IMR-90 (cell line): ENCODE measurements around the gene APOBEC3F. TPM values are rescaled to one million over a fixed set of nuclear protein-coding genes. Genes with fewer than 3 reads are reported as not detected.
"Not testable (repeated sequence)": the region's sequence is repeated elsewhere in the genome, so short reads cannot be mapped to it uniquely, and the experiment has no call there.

Experiments
- ATAC-seq: fragments of 200-7000 bp; cut with Tn5 transposase; 2 replicates; pipeline ENCODE4 v1.9.1; 2020; ENCODE audit warnings: low read depth, mild to moderate bottlenecking, moderate library complexity
- BruUV-seq: library from RNA; stranded (reverse); fragments of 400-500 nt; replicated peaks from 2 replicates; lab custom pipeline; 2021; lab: Mats Ljungman, UMichigan
- CTCF ChIA-PET: fragments of 300-600 bp; formaldehyde crosslinking; extraction: SDS; loops from one replicate; lab custom pipeline; 2021; ENCODE audit warnings: antibody characterized with exemption; lab: Yijun Ruan, JAX
- POLR2A ChIA-PET: fragments of 300-600 bp; sonication (Branson Sonifier 250); formaldehyde crosslinking; loops from one replicate; lab custom pipeline; 2022; ENCODE audit warnings: antibody characterized with exemption; ENCODE audit not compliant: unreplicated experiment; lab: Charles Lee
- DNase-seq: peaks from one replicate; pipeline ENCODE4 v3.0.0; 2013
- H2AFZ ChIP-seq: replicated peaks from 2 replicates; pipeline ENCODE3; 2013; ENCODE audit warnings: low read length, mild to moderate bottlenecking; ENCODE audit not compliant: poor library complexity
- H2AK5ac ChIP-seq: 2 replicates; pipeline ENCODE4 v1.6.1; 2013; ENCODE audit warnings: low read depth, low read length, inconsistent platforms
- H2AK9ac ChIP-seq: replicated peaks from 2 replicates; pipeline ENCODE3; 2013; ENCODE audit warnings: mild to moderate bottlenecking, low read depth, low read length, moderate library complexity; ENCODE audit not compliant: poor library complexity
- H2BK120ac ChIP-seq: 2 replicates; pipeline ENCODE4 v1.6.1; 2013; ENCODE audit warnings: low read depth, low read length, inconsistent platforms
- H2BK15ac ChIP-seq: 3 replicates; pipeline ENCODE4 v1.6.1; 2013; ENCODE audit warnings: low read depth, low read length, inconsistent platforms
- H2BK20ac ChIP-seq: 2 replicates; pipeline ENCODE4 v1.6.1; 2013; ENCODE audit warnings: low read depth, mild to moderate bottlenecking, inconsistent platforms, low read length, moderate library complexity
- H2BK5ac ChIP-seq: 2 replicates; pipeline ENCODE4 v1.6.1; 2013; ENCODE audit warnings: mild to moderate bottlenecking, low read depth, low read length, inconsistent platforms; ENCODE audit not compliant: poor library complexity, severe bottlenecking
- H3K14ac ChIP-seq: replicated peaks from 2 replicates; pipeline ENCODE4 v1.6.1; 2013; ENCODE audit warnings: low read depth, low read length, inconsistent platforms
- H3K18ac ChIP-seq: 2 replicates; pipeline ENCODE4 v1.6.1; 2013; ENCODE audit warnings: low read depth, low read length, control low read depth
- H3K23ac ChIP-seq: 2 replicates; pipeline ENCODE4 v1.6.1; 2013; ENCODE audit warnings: low read depth, low read length, inconsistent platforms
- H3K27ac ChIP-seq: 2 replicates; pipeline ENCODE4 v1.5.1; 2013; ENCODE audit warnings: mild to moderate bottlenecking, control low read depth, low read length; ENCODE audit not compliant: insufficient read depth
- H3K27me3 ChIP-seq: 2 replicates; pipeline ENCODE4 v1.6.1; 2013; ENCODE audit warnings: low read length; ENCODE audit not compliant: control insufficient read depth, insufficient read depth
- H3K36me3 ChIP-seq: 2 replicates; pipeline ENCODE4 v1.6.1; 2013; ENCODE audit warnings: low read length, mixed read lengths; ENCODE audit not compliant: control insufficient read depth, insufficient read depth
- H3K4ac ChIP-seq: 2 replicates; pipeline ENCODE4 v1.6.1; 2013; ENCODE audit warnings: low read depth, low read length, inconsistent platforms
- H3K4me1 ChIP-seq: 2 replicates; pipeline ENCODE4 v1.6.1; 2013; ENCODE audit warnings: low read length, mixed read lengths; ENCODE audit not compliant: control insufficient read depth, insufficient read depth
- H3K4me2 ChIP-seq: 2 replicates; pipeline ENCODE4 v1.6.1; 2013; ENCODE audit warnings: low read depth, mild to moderate bottlenecking, control low read depth, low read length, moderate library complexity
- H3K4me3 ChIP-seq: 2 replicates; pipeline ENCODE4 v1.5.1; 2013; ENCODE audit warnings: low read depth, mild to moderate bottlenecking, control low read depth, low read length, moderate library complexity; ENCODE audit not compliant: insufficient read depth
- H3K56ac ChIP-seq: 2 replicates; pipeline ENCODE4 v1.6.1; 2013; ENCODE audit warnings: low read length, inconsistent platforms; ENCODE audit not compliant: insufficient read depth; ENCODE audit errors: extremely low read depth
- H3K79me1 ChIP-seq, 2 experiments: 2 replicates each; pipeline ENCODE4 v1.6.1; 2013; ENCODE audit warnings: low read length in 2 of 2, inconsistent platforms in 1 of 2, low read depth in 1 of 2
- H3K9ac ChIP-seq: 2 replicates; pipeline ENCODE4 v1.6.1; 2013; ENCODE audit warnings: low read depth, low read length, control low read depth
- H3K9me1 ChIP-seq: 2 replicates; pipeline ENCODE4 v1.6.1; 2013; ENCODE audit warnings: low read length, inconsistent platforms; ENCODE audit not compliant: insufficient read depth
- H3K9me3 ChIP-seq: 2 replicates; pipeline ENCODE4 v1.6.1; 2013; ENCODE audit warnings: low read length; ENCODE audit not compliant: control insufficient read depth, insufficient read depth
- H4K20me1 ChIP-seq: 2 replicates; pipeline ENCODE4 v1.6.1; 2013; ENCODE audit warnings: low read length, inconsistent platforms; ENCODE audit not compliant: insufficient read depth
- H4K5ac ChIP-seq: 2 replicates; pipeline ENCODE4 v1.6.1; 2013; ENCODE audit warnings: mild to moderate bottlenecking, low read depth, low read length, control low read depth
- H4K8ac ChIP-seq, 2 experiments: 2 replicates each; pipeline ENCODE4 v1.6.1; 2013; ENCODE audit warnings: low read depth in 2 of 2, low read length in 2 of 2, control low read depth in 1 of 2, inconsistent platforms in 1 of 2
- H4K91ac ChIP-seq: 2 replicates; pipeline ENCODE4 v1.6.1; 2013; ENCODE audit warnings: low read depth, low read length, inconsistent platforms; ENCODE audit not compliant: insufficient read depth
- WGBS, 2 experiments: methylation state at CpG; one replicate each; pipeline versions ENCODE4 v1.1.5 to v1.1.7; 2013; ENCODE audit warnings: missing lambda C conversion rate in 2 of 2; ENCODE audit not compliant: insufficient read length in 1 of 2; ENCODE audit errors: extremely low coverage in 2 of 2; 5-methylcytosine and 5-hydroxymethylcytosine counted together
- dilution Hi-C: fragments of 300-500 bp; cut with HindIII; formaldehyde crosslinking; loops from one replicate; pipeline ENCODE4 v1.14.3; 2018; ENCODE audit warnings: low sequenced_read_pairs; ENCODE audit not compliant: unreplicated experiment
- in situ Hi-C: fragments of 300-500 bp; cut with MboI; formaldehyde crosslinking; loops from 3 replicates; pipeline ENCODE4 v1.14.3; 2019; ENCODE audit warnings: low sequenced_read_pairs, inconsistent platforms, mixed read lengths
- intact Hi-C: fragments of 100-400 bp; cut with micrococcal nuclease; formaldehyde crosslinking; loops from 2 replicates; pipeline ENCODE4 v1.10.0; 2022
- polyA plus RNA-seq, 3 experiments: library from polyadenylated mRNA; depleted of rRNA; stranded (reverse); fragments of >200 nt; gene quantifications; 2 replicates each; pipeline ENCODE4 v1.2.3, GENCODE V29; 2012; ENCODE audit warnings: low replicate concordance in 1 of 3
- total RNA-seq: library from RNA; depleted of rRNA; stranded (reverse); fragments of >200 nt; gene quantifications from 2 replicates; pipeline ENCODE4 v1.2.3, GENCODE V29; 2012

Gene APOBEC3F
- total and polyA plus RNA-seq, 2 of the 4 experiments (the other 2 are of a cell fraction), result 3.4 to 8.3 TPM

GRCh38 chr22:39061290-39061689 lies 20.6 kb downstream of the APOBEC3F start:
- H3K9ac ChIP-seq, CTCF ChIA-PET, H2AFZ ChIP-seq, H3K18ac ChIP-seq, H4K91ac ChIP-seq, H2AK5ac ChIP-seq, H2BK5ac ChIP-seq, H3K4me2 ChIP-seq, H3K56ac ChIP-seq, BruUV-seq, H4K8ac ChIP-seq, intact Hi-C loops, POLR2A ChIA-PET, H4K20me1 ChIP-seq, H4K5ac ChIP-seq, H3K27ac ChIP-seq, H2BK120ac ChIP-seq, in situ Hi-C loops, H3K36me3 ChIP-seq, H2BK15ac ChIP-seq, dilution Hi-C loops, H2AK9ac ChIP-seq, DNase-seq, H3K4me3 ChIP-seq, H2BK20ac ChIP-seq, H3K14ac ChIP-seq, ATAC-seq, H3K4me1 ChIP-seq, H3K4ac ChIP-seq, H3K9me1 ChIP-seq, H3K23ac ChIP-seq, H3K79me1 ChIP-seq, H3K9me3 ChIP-seq: not testable (repeated sequence)
- WGBS, 2 experiments, result 32% methylated on average over 3 of the region's 6 CpGs; no CpG with 5 or more reads in 1 of the 2 experiments
- peaks cover 26% of the 10 kb centered on the region for H3K27me3 ChIP-seq

- H3K18ac ChIP-seq, CTCF ChIA-PET, H3K36me3 ChIP-seq, H4K5ac ChIP-seq, H3K4me3 ChIP-seq, H4K20me1 ChIP-seq, BruUV-seq, DNase-seq, H4K91ac ChIP-seq, H2AK9ac ChIP-seq, dilution Hi-C loops, H2AFZ ChIP-seq, H3K4me1 ChIP-seq, H2BK15ac ChIP-seq, H3K23ac ChIP-seq, H2BK5ac ChIP-seq, H3K9me3 ChIP-seq, H3K4me2 ChIP-seq, H2BK20ac ChIP-seq, H3K56ac ChIP-seq, H4K8ac ChIP-seq, H3K14ac ChIP-seq, POLR2A ChIA-PET, H2AK5ac ChIP-seq, H2BK120ac ChIP-seq, H3K79me1 ChIP-seq, intact Hi-C loops, in situ Hi-C loops, H3K4ac ChIP-seq, ATAC-seq, H3K27ac ChIP-seq, H3K9me1 ChIP-seq, H3K9ac ChIP-seq: not testable (repeated sequence)
- 83% methylated on average over 7 of the region's 10 CpGs; no CpG with 5 or more reads in 1 of the 2 experiments for WGBS, 2 experiments
- H3K27me3 ChIP-seq, result peaks cover 27% of the 10 kb centered on the region
Observed at GRCh38 chr22:39061951-39062350, 21.3 kb downstream of the APOBEC3F start.
